Fibroblast of mammary gland (primary cell): ENCODE data around the gene ELFN1.

ENCODE experiments used
- DNase-seq: peaks from one replicate; pipeline ENCODE4 v3.0.0-alpha.2; 2010; ENCODE audit warnings: low read depth
- H3K4me3 ChIP-seq: 2 replicates; pipeline ENCODE4 v1.5.1; 2011; ENCODE audit warnings: low read depth, mild to moderate bottlenecking, low read length, moderate library complexity; ENCODE audit not compliant: control insufficient read depth
- TF ChIP-seq, protein P1 (sequence below): conservative IDR thresholded peaks from 2 replicates; pipeline ENCODE4 v1.5.1; 2011; ENCODE audit warnings: low read depth, low read length, inconsistent platforms; ENCODE audit not compliant: control insufficient read depth, insufficient read depth

The ELFN1 gene

DNA sequence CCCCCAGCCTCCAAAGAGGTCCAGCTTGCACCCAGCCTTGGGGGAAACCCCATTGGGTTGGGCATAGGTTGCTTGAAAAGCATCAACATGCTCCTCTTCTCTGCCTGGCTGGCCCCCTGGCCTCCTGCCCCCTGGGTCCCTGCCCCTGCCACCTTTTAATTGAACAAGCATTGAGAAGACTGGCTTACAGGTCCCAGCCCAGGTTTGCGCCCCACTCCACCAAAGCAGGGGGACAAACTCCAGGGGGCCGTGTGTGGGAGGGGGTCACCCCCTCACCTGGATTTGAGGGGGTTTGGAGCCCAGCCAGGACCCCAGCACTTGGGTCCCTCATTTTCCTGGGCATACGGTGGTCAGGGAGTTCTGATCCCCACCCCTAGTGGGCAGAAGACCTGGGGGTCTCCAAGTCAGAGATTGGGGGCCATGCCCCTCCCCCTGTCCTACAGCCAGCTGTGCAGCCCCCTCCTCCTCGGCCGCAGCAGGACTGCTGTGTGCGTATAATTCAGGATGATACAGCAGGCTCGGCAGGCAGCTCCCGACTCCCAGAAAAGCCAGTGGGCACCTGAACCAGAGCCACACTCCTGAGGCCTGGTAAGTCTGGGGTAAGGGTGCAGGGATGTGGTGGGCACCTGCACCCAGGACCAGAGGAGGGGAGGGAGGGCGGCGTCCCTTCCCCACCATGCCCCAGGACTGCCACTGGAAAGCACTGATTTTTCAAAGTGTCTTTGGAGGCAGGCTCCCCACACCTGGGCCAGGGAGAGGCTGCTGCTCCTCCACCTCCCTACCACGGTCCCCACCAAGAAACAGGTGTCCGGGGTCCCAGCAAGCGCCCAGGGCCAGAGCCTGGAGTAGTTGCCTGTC, 1.7 kb downstream of the ELFN1 start:
- no peak for DNase-seq
- H3K4me3 ChIP-seq = no peak overlapping the region
- TF ChIP-seq, protein P1, sequence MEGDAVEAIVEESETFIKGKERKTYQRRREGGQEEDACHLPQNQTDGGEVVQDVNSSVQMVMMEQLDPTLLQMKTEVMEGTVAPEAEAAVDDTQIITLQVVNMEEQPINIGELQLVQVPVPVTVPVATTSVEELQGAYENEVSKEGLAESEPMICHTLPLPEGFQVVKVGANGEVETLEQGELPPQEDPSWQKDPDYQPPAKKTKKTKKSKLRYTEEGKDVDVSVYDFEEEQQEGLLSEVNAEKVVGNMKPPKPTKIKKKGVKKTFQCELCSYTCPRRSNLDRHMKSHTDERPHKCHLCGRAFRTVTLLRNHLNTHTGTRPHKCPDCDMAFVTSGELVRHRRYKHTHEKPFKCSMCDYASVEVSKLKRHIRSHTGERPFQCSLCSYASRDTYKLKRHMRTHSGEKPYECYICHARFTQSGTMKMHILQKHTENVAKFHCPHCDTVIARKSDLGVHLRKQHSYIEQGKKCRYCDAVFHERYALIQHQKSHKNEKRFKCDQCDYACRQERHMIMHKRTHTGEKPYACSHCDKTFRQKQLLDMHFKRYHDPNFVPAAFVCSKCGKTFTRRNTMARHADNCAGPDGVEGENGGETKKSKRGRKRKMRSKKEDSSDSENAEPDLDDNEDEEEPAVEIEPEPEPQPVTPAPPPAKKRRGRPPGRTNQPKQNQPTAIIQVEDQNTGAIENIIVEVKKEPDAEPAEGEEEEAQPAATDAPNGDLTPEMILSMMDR = no peak

DNA sequence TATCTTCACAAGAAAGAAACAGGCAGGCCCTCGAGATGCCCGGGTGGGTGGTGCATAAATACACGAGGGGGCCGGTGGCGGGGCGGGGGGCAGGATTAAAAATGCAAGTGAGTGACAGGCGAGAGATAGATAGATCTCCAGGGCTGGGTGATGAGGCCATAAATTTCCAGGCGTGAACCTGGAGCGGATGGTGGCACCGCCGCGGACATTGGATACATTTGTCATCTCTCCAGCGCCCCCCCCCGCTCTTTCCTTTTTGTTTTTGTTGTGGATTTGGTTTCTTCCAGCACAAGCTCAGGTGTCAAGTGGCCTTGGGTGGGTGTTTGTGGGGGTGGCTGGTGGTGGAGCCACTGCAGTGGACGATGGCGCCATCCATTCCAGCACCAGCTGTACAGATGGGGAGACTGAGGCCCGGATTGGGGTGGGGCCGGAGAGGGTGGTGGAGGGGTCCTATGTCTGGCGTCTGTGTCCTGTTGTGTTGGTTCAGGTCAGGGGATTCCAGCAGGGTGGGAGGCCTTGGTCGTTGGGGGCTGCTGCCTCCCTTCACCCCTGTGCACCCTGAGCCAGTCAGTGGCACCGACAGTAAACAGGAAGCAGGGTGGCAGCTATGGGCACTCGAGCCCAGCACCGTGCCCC, 2.9 kb downstream of the ELFN1 start:
- H3K4me3 ChIP-seq = no peak overlapping the region
- TF ChIP-seq, protein P1 = no peak
- DNase-seq = no peak

DNA sequence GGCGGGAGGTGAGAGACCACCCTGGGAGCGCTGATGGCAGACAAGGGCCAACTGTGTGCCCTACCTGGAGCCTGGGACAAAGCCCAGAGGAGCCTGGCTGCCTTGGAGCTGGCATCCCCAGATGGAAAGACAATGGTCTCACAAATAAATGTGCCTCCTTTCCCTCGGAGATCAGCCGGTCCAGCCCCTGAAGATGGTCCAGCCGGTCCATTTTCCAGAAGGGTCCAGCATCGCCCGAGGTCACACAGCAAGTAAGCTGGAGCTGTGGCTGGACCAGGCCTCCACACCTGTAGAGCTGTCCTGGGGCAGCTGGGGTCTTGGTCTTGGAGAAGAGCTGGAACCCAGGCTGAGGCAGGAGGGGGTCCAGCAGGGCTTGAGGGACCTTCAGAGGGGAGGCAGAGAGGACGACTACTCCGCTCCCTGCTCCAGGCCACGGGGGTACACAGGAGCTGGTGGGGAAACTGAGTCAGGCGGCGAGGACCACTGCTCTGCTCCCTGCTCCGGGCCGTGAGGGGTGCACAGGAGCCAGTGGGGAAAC, 3.6 kb downstream of the ELFN1 start:
- no peak for DNase-seq
- no peak overlapping the region for H3K4me3 ChIP-seq
- TF ChIP-seq, protein P1 = no peak

DNA sequence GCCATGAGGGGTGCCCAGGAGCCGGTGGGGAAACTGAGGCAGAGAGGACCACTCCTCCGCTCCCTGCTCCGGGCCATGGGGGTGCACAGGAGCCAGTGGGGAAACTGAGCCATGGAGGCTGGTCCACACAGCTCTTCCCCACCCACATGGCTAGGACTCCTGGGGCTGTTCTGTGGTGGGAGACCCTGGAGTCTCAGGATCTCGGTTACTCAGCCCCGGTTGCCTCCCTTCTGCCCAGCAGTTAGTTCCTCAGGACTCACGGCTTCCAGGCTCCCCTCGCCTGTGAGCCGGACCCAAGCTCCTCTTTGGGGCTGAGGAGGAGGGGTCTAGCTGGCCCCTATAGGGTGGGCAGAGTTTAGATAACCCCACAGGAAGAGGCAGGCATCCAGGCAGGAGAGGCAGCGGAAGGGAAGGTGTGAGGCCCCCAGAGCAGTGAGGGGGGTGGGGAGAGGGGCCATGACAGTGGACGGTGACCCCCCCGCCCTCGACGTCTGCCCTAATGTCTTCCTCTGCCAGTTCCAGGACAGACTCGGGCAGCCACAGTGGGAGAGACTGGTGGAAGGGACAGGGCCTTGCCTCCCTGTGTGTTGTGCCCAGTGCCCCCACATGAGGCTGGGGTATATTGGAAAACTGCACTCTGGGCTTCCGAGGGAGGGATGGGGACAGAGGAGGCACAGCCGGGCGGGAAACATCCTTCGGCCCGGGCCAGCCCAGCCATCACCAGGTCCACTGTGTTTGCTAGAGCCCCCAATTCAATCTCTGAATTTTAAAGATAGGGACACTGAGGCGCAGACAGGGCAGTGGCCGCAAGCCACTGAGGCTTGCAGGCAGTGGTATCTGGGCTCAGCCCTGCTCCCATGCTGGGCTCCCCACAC, 4.3 kb downstream of the ELFN1 start:
- no peak overlapping the region for H3K4me3 ChIP-seq
- DNase-seq = no peak
- TF ChIP-seq, protein P1 = no peak

DNA sequence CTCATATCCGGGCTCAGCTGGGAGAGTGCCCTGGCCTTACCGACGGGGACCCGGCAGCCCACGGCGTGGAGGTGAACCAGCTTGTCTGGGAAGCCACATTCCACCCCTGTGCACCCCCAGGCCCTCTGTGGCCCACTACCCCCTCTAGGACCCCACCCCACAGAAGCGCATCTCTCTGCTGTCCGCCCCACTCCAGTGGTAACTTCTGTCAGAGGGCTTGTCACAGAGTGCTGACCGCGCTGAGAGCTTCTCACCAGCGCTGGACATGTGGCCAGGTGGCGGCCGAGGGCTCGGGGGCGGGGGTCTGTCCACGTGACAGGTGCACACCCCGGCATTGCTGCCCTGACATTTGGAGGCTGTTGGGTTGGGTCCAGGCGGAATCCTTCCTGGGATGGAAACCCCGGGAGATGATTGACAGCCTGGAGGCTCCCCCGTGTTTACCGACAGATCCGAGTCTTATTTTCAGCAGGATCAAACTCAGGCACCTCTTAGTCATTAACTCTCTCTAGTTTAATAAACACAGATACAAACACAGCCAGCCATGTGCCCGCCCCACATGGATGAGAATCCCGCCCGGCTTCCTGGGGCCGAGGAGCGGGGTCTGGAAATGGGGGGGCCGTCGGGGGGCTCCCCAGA, 5.1 kb downstream of the ELFN1 start:
- DNase-seq = no peak
- TF ChIP-seq, protein P1 = no peak
- no peak overlapping the region for H3K4me3 ChIP-seq
